ENCODE results near the gene TNFAIP8. TPM values are rescaled to one million over a fixed set of nuclear protein-coding genes. Genes with fewer than 3 reads are reported as not detected.

TNFAIP8 gene
- total and polyA plus RNA-seq, 4 experiments from 2014 or later: 167 to 423 (median 226) TPM

DNA sequence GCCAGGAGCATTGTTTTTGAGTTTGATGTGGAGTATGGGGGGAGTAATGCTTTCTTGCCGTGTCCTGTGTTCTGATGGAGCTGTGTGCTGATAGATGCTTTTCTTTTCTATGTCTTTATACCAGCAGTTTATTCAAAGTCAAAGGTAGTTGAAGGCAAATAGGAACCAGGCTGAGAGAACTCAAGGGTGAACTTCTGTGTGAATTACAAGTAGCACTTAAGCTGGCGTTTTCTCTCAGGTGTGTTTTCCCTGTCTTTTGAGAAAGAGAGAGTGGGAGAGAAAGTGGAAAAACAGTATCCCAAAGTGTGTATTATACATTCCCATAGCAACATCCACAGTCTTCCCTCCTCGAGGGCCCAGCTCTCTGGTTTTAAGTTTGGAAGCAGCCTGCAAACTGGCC lies 1.5 kb downstream of the TNFAIP8 start:
- H3K36me3 ChIP-seq (ENCODE audit: insufficient read depth, low read length): no peaks in the 10 kb centered on the region
- no peaks in the 10 kb centered on the region for H3K9me3 Mint-ChIP-seq
- no peaks in the 10 kb centered on the region for H3K9me3 ChIP-seq (ENCODE audit: control insufficient read depth in 1 of 2, low read length in 2 of 2)
- ChIA-PET POLR2A (ENCODE audit: partially characterized antibody) (interaction anchor here (0.6 to 23.0 kb wide), 18 partner anchors 10 to 286 kb away, joined by 3 to 727 read pairs (median 6); partner anchors contain the start of gene DMXL1), CTCF (ENCODE audit: partially characterized antibody) (interaction anchor here (1.1 to 6.5 kb wide), 12 partner anchors 10 to 369 kb away, joined by 3 to 64 read pairs (median 8); partner anchors contain the start of gene DTWD2)
- peaks cover 6 to 41% of the 10 kb centered on the region in 2 donors for H3K36me3 Mint-ChIP-seq
- peaks cover 95% of the 10 kb centered on the region for H3K4me1 ChIP-seq (ENCODE audit: insufficient read depth, low read length)
- peak overlapping the region; percentile 51 to 55 for H3K4me3 ChIP-seq (ENCODE audit: low read length in 2 of 2)
- peak overlapping the region; percentile 78 for H3K27ac ChIP-seq (ENCODE audit: low read depth, low read length)
- DNase-seq: no peak
- H3K27me3 Mint-ChIP-seq: no peaks in the 10 kb centered on the region
- peak overlapping the region; percentile 82 to 97 (median 90) for H3K4me3 Mint-ChIP-seq
- no peaks in the 10 kb centered on the region for H3K27me3 ChIP-seq (ENCODE audit: insufficient read depth, low read length)
- H3K4me1 Mint-ChIP-seq: peaks cover 78 to 99% (median 89%) of the 10 kb centered on the region in 4 donors
- intact Hi-C loops (cut with micrococcal nuclease): loop anchor here (5.0 kb wide), 2 partner anchors 40 to 90 kb away; no protein-coding TSS in a partner anchor
- H3K27ac Mint-ChIP-seq: peak overlapping the region; percentile 86 to 97 (median 93)

GRCh38 chr5:119357808-119358529 lies 2.1 kb downstream of the TNFAIP8 start:
- peaks cover 95% of the 10 kb centered on the region for H3K4me1 ChIP-seq (ENCODE audit: insufficient read depth, low read length)
- no peaks in the 10 kb centered on the region for H3K36me3 ChIP-seq (ENCODE audit: insufficient read depth, low read length)
- H3K4me3 Mint-ChIP-seq: peak overlapping the region; percentile 82 to 97 (median 90)
- POLR2A ChIA-PET (ENCODE audit: partially characterized antibody): interaction anchor here (0.6 to 23.0 kb wide), 13 partner anchors 9 to 287 kb away, joined by 3 to 727 read pairs (median 7); partner anchors contain the start of gene DMXL1
- H3K4me1 Mint-ChIP-seq: peaks cover 77 to 99% (median 90%) of the 10 kb centered on the region in 4 donors
- intact Hi-C loops (cut with micrococcal nuclease): loop anchor here (1.0 to 5.0 kb wide), 3 partner anchors 37 to 91 kb away; no protein-coding TSS in a partner anchor
- CTCF ChIA-PET (ENCODE audit: partially characterized antibody): interaction anchor here (0.7 to 6.5 kb wide), 16 partner anchors 9 to 370 kb away, joined by 3 to 64 read pairs (median 6); partner anchors contain the start of gene DTWD2
- no peaks in the 10 kb centered on the region for H3K27me3 ChIP-seq (ENCODE audit: insufficient read depth, low read length)
- H3K27ac Mint-ChIP-seq: peak overlapping the region; percentile 86 to 97 (median 93)
- H3K9me3 Mint-ChIP-seq: peaks cover 0 to 2% (median 0%) of the 10 kb centered on the region in 8 donors
- H3K36me3 Mint-ChIP-seq: peaks cover 4 to 40% of the 10 kb centered on the region in 2 donors
- H3K4me3 ChIP-seq (ENCODE audit: low read length in 2 of 2): peak overlapping the region in 1 of 2 donors; percentile 0
- DNase-seq: peak in 3 of 5 donors; percentile 33 to 50 (median 43)
- peak overlapping the region; percentile 78 for H3K27ac ChIP-seq (ENCODE audit: low read depth, low read length)
- no peaks in the 10 kb centered on the region for H3K9me3 ChIP-seq (ENCODE audit: control insufficient read depth in 1 of 2, low read length in 2 of 2)
- no peaks in the 10 kb centered on the region for H3K27me3 Mint-ChIP-seq

GRCh38 chr5:119358530-119358900 lies 2.7 kb downstream of the TNFAIP8 start:
- Mint-ChIP-seq H3K4me1 (peaks cover 77 to 99% (median 90%) of the 10 kb centered on the region in 4 donors), H3K27me3 (no peaks in the 10 kb centered on the region), H3K36me3 (peaks cover 9 to 43% of the 10 kb centered on the region in 2 donors), H3K9me3 (peaks cover 0 to 2% (median 0%) of the 10 kb centered on the region in 8 donors), H3K4me3 (peak overlapping the region; percentile 67 to 97 (median 85)), H3K27ac (peak overlapping the region; percentile 86 to 97 (median 93))
- POLR2A ChIA-PET (ENCODE audit: partially characterized antibody): interaction anchor here (0.7 to 23.0 kb wide), 8 partner anchors 9 to 89 kb away, joined by 3 to 727 read pairs (median 6); no protein-coding TSS in a partner anchor
- Histone ChIP-seq H3K4me3 (ENCODE audit: low read length in 2 of 2) (no peak overlapping the region), H3K4me1 (ENCODE audit: insufficient read depth, low read length) (peaks cover 95% of the 10 kb centered on the region), H3K27me3 (ENCODE audit: insufficient read depth, low read length) (no peaks in the 10 kb centered on the region), H3K9me3 (ENCODE audit: control insufficient read depth in 1 of 2, low read length in 2 of 2) (no peaks in the 10 kb centered on the region), H3K36me3 (ENCODE audit: insufficient read depth, low read length) (no peaks in the 10 kb centered on the region), H3K27ac (ENCODE audit: low read depth, low read length) (peak overlapping the region; percentile 78)
- intact Hi-C loops (cut with micrococcal nuclease): loop anchor here (1.0 to 5.0 kb wide), 3 partner anchors 37 to 91 kb away; no protein-coding TSS in a partner anchor
- no peak for DNase-seq
- CTCF ChIA-PET (ENCODE audit: partially characterized antibody): interaction anchor here (0.7 to 6.5 kb wide), 8 partner anchors 12 to 371 kb away, joined by 3 to 64 read pairs (median 6); partner anchors contain the start of gene DTWD2

DNA sequence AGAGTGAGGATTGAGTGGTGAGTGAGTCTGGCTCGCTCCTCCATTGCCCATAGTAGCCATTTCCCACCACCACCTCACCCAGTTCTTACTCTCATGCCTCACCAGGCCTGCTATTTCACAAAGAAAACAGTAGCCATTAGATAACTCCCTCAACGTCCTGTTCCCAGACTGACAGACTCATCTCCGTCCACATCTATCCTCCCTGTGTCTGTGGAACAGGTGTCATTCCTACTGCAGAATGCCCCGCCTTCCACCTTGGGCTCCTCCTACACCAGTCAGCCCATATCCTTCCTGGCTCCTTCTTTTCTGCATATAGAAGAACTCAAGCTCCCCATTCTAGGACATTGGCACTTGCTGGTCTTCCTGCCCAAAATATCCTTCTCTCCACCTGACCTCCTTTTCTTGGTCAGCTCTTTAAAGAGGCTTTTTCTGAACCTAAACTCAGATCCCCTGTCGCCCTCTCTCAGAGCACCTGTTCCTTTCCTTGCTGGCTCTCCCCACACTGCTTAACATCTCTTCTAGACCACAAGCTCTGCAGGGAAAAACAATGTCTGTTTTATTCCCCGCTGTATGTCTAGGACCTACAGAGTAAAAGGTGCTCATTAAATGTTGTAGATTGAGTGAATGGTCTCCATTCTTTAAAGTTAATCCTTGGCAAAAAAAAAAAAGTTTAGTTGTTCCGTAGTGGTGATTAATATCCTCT lies 3.2 kb downstream of the TNFAIP8 start:
- H3K4me3 Mint-ChIP-seq: peak overlapping the region; percentile 67 to 97 (median 85)
- H3K4me1 ChIP-seq (ENCODE audit: insufficient read depth, low read length): peaks cover 95% of the 10 kb centered on the region
- no peak for DNase-seq
- no peaks in the 10 kb centered on the region for H3K27me3 Mint-ChIP-seq
- H3K27me3 ChIP-seq (ENCODE audit: insufficient read depth, low read length): no peaks in the 10 kb centered on the region
- H3K27ac Mint-ChIP-seq: peak overlapping the region; percentile 86 to 97 (median 93)
- peak overlapping the region; percentile 78 for H3K27ac ChIP-seq (ENCODE audit: low read depth, low read length)
- ChIA-PET POLR2A (ENCODE audit: partially characterized antibody) (interaction anchor here (0.6 to 23.0 kb wide), 7 partner anchors 8 to 375 kb away, joined by 3 to 727 read pairs (median 5); no protein-coding TSS in a partner anchor), CTCF (ENCODE audit: partially characterized antibody) (interaction anchor here (1.0 to 6.5 kb wide), 11 partner anchors 11 to 92 kb away, joined by 3 to 64 read pairs (median 5); no protein-coding TSS in a partner anchor)
- H3K4me3 ChIP-seq (ENCODE audit: low read length in 2 of 2): no peak overlapping the region
- peaks cover 12 to 45% of the 10 kb centered on the region in 2 donors for H3K36me3 Mint-ChIP-seq
- H3K9me3 Mint-ChIP-seq: peaks cover 0 to 2% (median 0%) of the 10 kb centered on the region in 8 donors
- intact Hi-C loops (cut with micrococcal nuclease): loop anchor here (1.0 to 5.0 kb wide), 3 partner anchors 38 to 92 kb away; no protein-coding TSS in a partner anchor
- H3K36me3 ChIP-seq (ENCODE audit: insufficient read depth, low read length): no peaks in the 10 kb centered on the region
- H3K9me3 ChIP-seq (ENCODE audit: control insufficient read depth in 1 of 2, low read length in 2 of 2): no peaks in the 10 kb centered on the region
- H3K4me1 Mint-ChIP-seq: peaks cover 77 to 99% (median 90%) of the 10 kb centered on the region in 4 donors

DNA sequence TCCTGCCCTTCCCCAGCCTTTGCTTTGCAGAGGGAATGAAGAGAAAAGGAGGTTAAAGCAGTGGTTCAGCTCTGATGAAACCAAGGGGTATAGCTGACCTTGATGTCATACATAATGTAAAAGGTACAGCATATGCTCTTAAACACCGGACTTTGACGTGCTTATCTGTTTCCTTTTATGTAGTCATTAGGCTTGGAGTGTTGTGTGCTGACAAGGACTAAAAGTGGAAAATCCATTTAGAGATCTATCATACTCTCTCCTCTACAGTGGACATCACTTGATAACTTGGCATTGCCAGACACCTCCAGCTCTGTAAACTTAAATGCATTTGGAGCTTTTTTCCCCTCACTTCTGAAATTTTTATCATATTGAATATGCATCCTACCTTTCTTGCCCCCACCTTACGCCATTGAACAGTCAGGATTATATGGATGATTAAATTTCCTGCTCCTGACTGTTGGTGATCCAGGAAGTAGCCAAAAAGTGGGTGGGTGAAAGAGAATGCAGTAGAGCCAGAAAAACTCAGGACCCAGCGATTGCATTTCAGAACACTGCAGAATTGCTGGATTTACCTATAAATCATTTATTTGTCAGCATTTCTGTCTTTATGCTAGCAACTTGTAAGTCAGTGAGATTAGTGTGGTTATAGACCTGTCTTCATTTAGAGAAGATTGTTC lies 4.1 kb downstream of the TNFAIP8 start:
- intact Hi-C loops (cut with micrococcal nuclease): loop anchor here (1.0 to 5.0 kb wide), 3 partner anchors 8 to 93 kb away; no protein-coding TSS in a partner anchor
- DNase-seq: no peak
- Mint-ChIP-seq H3K36me3 (peaks cover 12 to 49% of the 10 kb centered on the region in 2 donors), H3K27me3 (no peaks in the 10 kb centered on the region), H3K4me1 (peaks cover 79 to 97% (median 89%) of the 10 kb centered on the region in 4 donors), H3K27ac (peak overlapping the region; percentile 86 to 97 (median 93)), H3K4me3 (peak overlapping the region in 6 of 8 donors; percentile 72 to 97 (median 90)), H3K9me3 (peaks cover 0 to 2% (median 0%) of the 10 kb centered on the region in 8 donors)
- H3K27ac ChIP-seq (ENCODE audit: low read depth, low read length): peak overlapping the region; percentile 78
- H3K4me3 ChIP-seq (ENCODE audit: low read length in 2 of 2): no peak overlapping the region
- POLR2A ChIA-PET (ENCODE audit: partially characterized antibody): interaction anchor here (0.6 to 23.0 kb wide), 9 partner anchors 11 to 375 kb away, joined by 3 to 727 read pairs (median 5); no protein-coding TSS in a partner anchor
- CTCF ChIA-PET (ENCODE audit: partially characterized antibody): interaction anchor here (1.0 to 6.5 kb wide), 12 partner anchors 10 to 93 kb away, joined by 3 to 64 read pairs (median 4); no protein-coding TSS in a partner anchor
- H3K4me1 ChIP-seq (ENCODE audit: insufficient read depth, low read length): peaks cover 92% of the 10 kb centered on the region
- H3K27me3 ChIP-seq (ENCODE audit: insufficient read depth, low read length): no peaks in the 10 kb centered on the region
- no peaks in the 10 kb centered on the region for H3K36me3 ChIP-seq (ENCODE audit: insufficient read depth, low read length)
- H3K9me3 ChIP-seq (ENCODE audit: control insufficient read depth in 1 of 2, low read length in 2 of 2): no peaks in the 10 kb centered on the region
